Gastroesophageal sphincter (tissue), 3 donors: Measurements from ENCODE around the gene CLDN2.
"Not testable (repeated sequence)": the region's sequence is repeated elsewhere in the genome, so short reads cannot be mapped to it uniquely, and the experiment has no call there.

ENCODE experiments used
- POLR2A ChIP-seq, 2 donors: fragments of 450-650 bp; IDR thresholded peaks; one replicate each; pipeline ENCODE4 v1.6.1; 2017; ENCODE audit warnings: antibody characterized with exemption in 2 of 2, mild to moderate bottlenecking in 2 of 2, moderate library complexity in 1 of 2
- POLR2AphosphoS5 ChIP-seq: sonication (generic); formaldehyde crosslinking; IDR thresholded peaks from one replicate; pipeline ENCODE4 v1.6.1; 2017; ENCODE audit warnings: antibody characterized with exemption
- TF ChIP-seq, protein P1 (sequence below), 4 experiments: fragments of 200-600 bp in 2 of 4; fragments of 450-650 bp in 2 of 4; sonication (generic) in 1 of 4; IDR thresholded peaks; one replicate each; pipeline ENCODE4 v1.5.1; 2017 to 2019; ENCODE audit warnings: antibody characterized with exemption in 4 of 4, mild to moderate bottlenecking in 2 of 4, moderate library complexity in 2 of 4

GRCh38 chrX:106966547-106966946 lies 46.3 kb downstream of the CLDN2 start:
- TF ChIP-seq POLR2A (IDR thresholded peaks at IDR 0.05); POLR2AphosphoS5: not testable (repeated sequence)
- TF ChIP-seq, protein P1, sequence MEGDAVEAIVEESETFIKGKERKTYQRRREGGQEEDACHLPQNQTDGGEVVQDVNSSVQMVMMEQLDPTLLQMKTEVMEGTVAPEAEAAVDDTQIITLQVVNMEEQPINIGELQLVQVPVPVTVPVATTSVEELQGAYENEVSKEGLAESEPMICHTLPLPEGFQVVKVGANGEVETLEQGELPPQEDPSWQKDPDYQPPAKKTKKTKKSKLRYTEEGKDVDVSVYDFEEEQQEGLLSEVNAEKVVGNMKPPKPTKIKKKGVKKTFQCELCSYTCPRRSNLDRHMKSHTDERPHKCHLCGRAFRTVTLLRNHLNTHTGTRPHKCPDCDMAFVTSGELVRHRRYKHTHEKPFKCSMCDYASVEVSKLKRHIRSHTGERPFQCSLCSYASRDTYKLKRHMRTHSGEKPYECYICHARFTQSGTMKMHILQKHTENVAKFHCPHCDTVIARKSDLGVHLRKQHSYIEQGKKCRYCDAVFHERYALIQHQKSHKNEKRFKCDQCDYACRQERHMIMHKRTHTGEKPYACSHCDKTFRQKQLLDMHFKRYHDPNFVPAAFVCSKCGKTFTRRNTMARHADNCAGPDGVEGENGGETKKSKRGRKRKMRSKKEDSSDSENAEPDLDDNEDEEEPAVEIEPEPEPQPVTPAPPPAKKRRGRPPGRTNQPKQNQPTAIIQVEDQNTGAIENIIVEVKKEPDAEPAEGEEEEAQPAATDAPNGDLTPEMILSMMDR (IDR thresholded peaks at IDR 0.05): not testable (repeated sequence)
